A549 (cell line): Measurements from ENCODE around the gene USP22. TPM values are rescaled to one million over a fixed set of nuclear protein-coding genes. Genes with fewer than 3 reads are reported as not detected.

Experiments used
- ATAC-seq, 2 experiments: fragments of 200-7000 bp in 1 of 2; fragments of >200 bp in 1 of 2; cut with Nextera tagmentation in 1 of 2; cut with Tn5 transposase in 1 of 2; 3 replicates each; pipeline versions ENCODE4 v1.8.0 to v1.9.1; 2018 to 2020; ENCODE audit warnings: mild to moderate bottlenecking in 1 of 2, moderate library complexity in 1 of 2
- CTCF ChIA-PET: fragments of 300-600 bp; sonication (Branson Sonifier 250); formaldehyde crosslinking; extraction: SDS; loops from one replicate; lab custom pipeline; 2021; ENCODE audit warnings: antibody characterized with exemption, inconsistent platforms; lab: Yijun Ruan, JAX
- POLR2A ChIA-PET: fragments of 350-600 bp; formaldehyde crosslinking; extraction: SDS; loops from one replicate; lab custom pipeline; 2021; ENCODE audit warnings: antibody characterized with exemption, inconsistent platforms; lab: Yijun Ruan, JAX
- DNase-seq, 2 experiments: peaks; one replicate each; pipeline versions ENCODE4 v3.0.0 to v3.0.0-alpha.2; 2011 to 2016; ENCODE audit warnings: low read depth in 1 of 2, low spot score in 1 of 2
- FAIRE-seq: peaks from 2 replicates; lab custom pipeline; 2011; peaks lifted over from hg19 to GRCh38; lab: Jason Lieb, UNC
- H3K27ac ChIP-seq, 2 experiments: fragments of >200 bp; sonication (Bioruptor Twin); formaldehyde crosslinking; 3 replicates each; pipeline ENCODE4 v1.5.1; 2016 to 2017
- H3K4me1 ChIP-seq: fragments of >200 bp; sonication (Bioruptor Twin); formaldehyde crosslinking; 3 replicates; pipeline ENCODE4 v1.6.1; 2016
- H3K4me2 ChIP-seq: fragments of >200 bp; sonication (Bioruptor Twin); formaldehyde crosslinking; 3 replicates; pipeline ENCODE4 v1.6.1; 2016
- H3K4me3 ChIP-seq: fragments of >200 bp; sonication (Bioruptor Twin); formaldehyde crosslinking; 3 replicates; pipeline ENCODE4 v1.5.1; 2016
- H3K9me3 ChIP-seq: fragments of >200 bp; sonication (Bioruptor Twin); formaldehyde crosslinking; 3 replicates; pipeline ENCODE4 v1.6.1; 2016
- BHLHE40 ChIP-seq: IDR thresholded peaks from 2 replicates; pipeline ENCODE4 v1.6.1; 2012; ENCODE audit warnings: low read depth, low read length, inconsistent platforms
- CBX8 ChIP-seq: fragments of 200-600 bp; sonication (generic); IDR thresholded peaks from 2 replicates; pipeline ENCODE4 v1.6.1; 2016
- CHD4 ChIP-seq: fragments of 200-600 bp; sonication (generic); IDR thresholded peaks from 2 replicates; pipeline ENCODE4 v1.6.1; 2016; ENCODE audit warnings: antibody characterized with exemption, mild to moderate bottlenecking, borderline replicate concordance
- EHF ChIP-seq: fragments of 250-450 bp; sonication (Bioruptor Pico); IDR thresholded peaks from 2 replicates; pipeline ENCODE4 v1.5.0; 2020; ENCODE audit warnings: mild to moderate bottlenecking
- EP300 ChIP-seq, 2 experiments: fragments of >200 bp; sonication (Bioruptor Twin); formaldehyde crosslinking; IDR thresholded peaks; 2 replicates in 1 of 2; 3 replicates in 1 of 2; pipeline ENCODE4 v1.6.1; 2016 to 2017
- ESRRA ChIP-seq: fragments of 150-350 bp; IDR thresholded peaks from 2 replicates; pipeline ENCODE4 v1.6.1; 2014; ENCODE audit warnings: mild to moderate bottlenecking, low read length, borderline replicate concordance
- HEYL ChIP-seq: fragments of 250-450 bp; sonication (Bioruptor Pico); IDR thresholded peaks from 2 replicates; pipeline ENCODE4 v1.8.0; 2021; ENCODE audit warnings: mild to moderate bottlenecking, moderate library complexity
- HOXB13 ChIP-seq: fragments of 250-450 bp; sonication (Bioruptor Pico); IDR thresholded peaks from 2 replicates; pipeline ENCODE4 v1.5.0; 2020; ENCODE audit warnings: low read depth, mild to moderate bottlenecking, moderate library complexity
- KDM5A ChIP-seq: fragments of 200-600 bp; sonication (generic); IDR thresholded peaks from 2 replicates; pipeline ENCODE4 v1.6.1; 2016; ENCODE audit warnings: antibody characterized with exemption, mild to moderate bottlenecking
- MAFK ChIP-seq: fragments of 450-650 bp; IDR thresholded peaks from 2 replicates; pipeline ENCODE4 v1.6.1; 2014; ENCODE audit not compliant: partially characterized antibody
- NPAS2 ChIP-seq: fragments of 250-450 bp; sonication (Bioruptor Pico); IDR thresholded peaks from 2 replicates; pipeline ENCODE4 v1.8.0; 2022; ENCODE audit warnings: mild to moderate bottlenecking, moderate library complexity, borderline replicate concordance
- NR3C1 ChIP-seq: fragments of >200 bp; sonication (Bioruptor Twin); formaldehyde crosslinking; IDR thresholded peaks from 3 replicates; pipeline ENCODE4 v1.6.1; 2017
- POLR2AphosphoS2 ChIP-seq: conservative IDR thresholded peaks from 2 replicates; pipeline ENCODE4 v1.6.1; 2012; ENCODE audit warnings: low read length, improper control_type of control experiment, inconsistent platforms
- TFCP2L1 ChIP-seq: fragments of 250-450 bp; sonication (Bioruptor Pico); IDR thresholded peaks from 2 replicates; pipeline ENCODE4 v1.5.0; 2021; ENCODE audit warnings: mild to moderate bottlenecking
- TP53 ChIP-seq: fragments of 250-450 bp; sonication (Bioruptor Pico); IDR thresholded peaks from 2 replicates; pipeline ENCODE4 v1.5.0; 2021; ENCODE audit warnings: mild to moderate bottlenecking, moderate library complexity
- ZFP36 ChIP-seq: fragments of 450-650 bp; IDR thresholded peaks from 2 replicates; pipeline ENCODE4 v1.6.1; 2014; ENCODE audit warnings: borderline replicate concordance; ENCODE audit not compliant: partially characterized antibody
- WGBS: methylation state at CpG from one replicate; pipeline ENCODE4 v1.1.6; 2017; ENCODE audit errors: missing lambda C conversion rate; 5-methylcytosine and 5-hydroxymethylcytosine counted together
- polyA plus RNA-seq, 4 experiments: library from polyadenylated mRNA; depleted of rRNA in 3 of 4; stranded (reverse); fragments of >200 nt; fragmentation: RNase III in 1 of 4; extraction: RNeasy Plus Mini Kit Qiagen cat#74134 plus additional on column Dnase treatment in 1 of 4; gene quantifications; 2 replicates in 3 of 4; 3 replicates in 1 of 4; pipeline ENCODE4 v1.2.3, GENCODE V29; 2011 to 2017
- TF ChIP-seq, protein P1 (sequence below): fragments of 250-450 bp; sonication (Bioruptor Pico); IDR thresholded peaks from 2 replicates; pipeline ENCODE4 v1.5.0; 2021; ENCODE audit warnings: mild to moderate bottlenecking, moderate library complexity, borderline replicate concordance
- TF ChIP-seq, protein P2 (sequence below): fragments of 250-450 bp; sonication (Bioruptor Pico); IDR thresholded peaks from 2 replicates; pipeline ENCODE4 v1.5.0; 2020; ENCODE audit warnings: low read depth, mild to moderate bottlenecking, moderate library complexity
- TF ChIP-seq, protein P3 (sequence below): fragments of >200 bp; sonication (Bioruptor Twin); formaldehyde crosslinking; IDR thresholded peaks from 3 replicates; pipeline ENCODE4 v1.6.1; 2016

Gene USP22
- polyA plus RNA-seq, 2 of the 4 experiments (the other 2 are of a cell fraction) = 130 to 293 TPM

DNA sequence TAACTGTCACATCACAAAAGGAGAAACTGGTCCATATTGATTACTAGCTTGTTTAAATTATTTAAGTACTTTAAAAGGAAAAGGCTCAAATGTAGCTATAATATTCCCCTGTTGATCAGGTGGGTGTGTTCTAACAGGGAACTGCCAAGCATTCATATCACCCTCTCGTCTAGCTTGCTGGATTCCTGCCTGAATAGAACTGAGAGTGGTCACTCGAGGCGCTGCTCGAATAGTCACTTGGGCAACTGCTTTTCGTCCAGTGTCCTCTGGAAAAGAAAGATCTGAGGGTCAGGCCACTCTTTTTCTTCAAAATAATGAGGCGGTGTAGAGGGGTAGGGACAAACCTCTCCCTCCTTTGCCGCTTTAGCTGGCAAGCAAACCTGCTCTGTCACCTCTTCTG is 36.4 kb upstream of the USP22 start:
- 77% methylated on average over 7 of the region's 7 CpGs for WGBS
- DNase-seq (no peak), ATAC-seq (no peak), FAIRE-seq (peak; percentile 59)
- POLR2A ChIA-PET = no interaction called here
- no peak overlapping the region for H3K4me2 ChIP-seq
- CTCF ChIA-PET = interaction anchor here (0.7 to 1.8 kb wide), 8 partner anchors 10 to 86 kb away, joined by 3 to 7 read pairs (median 4); no protein-coding TSS in a partner anchor
- no peaks in the 10 kb centered on the region for H3K9me3 ChIP-seq
- H3K27ac ChIP-seq = no peak overlapping the region
- no peak for TF ChIP-seq HOXB13 (CRISPR knock-in tag)
- TF ChIP-seq ESRRA = no peak
- TF ChIP-seq NPAS2 (CRISPR knock-in tag) = no peak
- no peak overlapping the region for H3K4me3 ChIP-seq
- no peaks in the 10 kb centered on the region for H3K4me1 ChIP-seq

DNA sequence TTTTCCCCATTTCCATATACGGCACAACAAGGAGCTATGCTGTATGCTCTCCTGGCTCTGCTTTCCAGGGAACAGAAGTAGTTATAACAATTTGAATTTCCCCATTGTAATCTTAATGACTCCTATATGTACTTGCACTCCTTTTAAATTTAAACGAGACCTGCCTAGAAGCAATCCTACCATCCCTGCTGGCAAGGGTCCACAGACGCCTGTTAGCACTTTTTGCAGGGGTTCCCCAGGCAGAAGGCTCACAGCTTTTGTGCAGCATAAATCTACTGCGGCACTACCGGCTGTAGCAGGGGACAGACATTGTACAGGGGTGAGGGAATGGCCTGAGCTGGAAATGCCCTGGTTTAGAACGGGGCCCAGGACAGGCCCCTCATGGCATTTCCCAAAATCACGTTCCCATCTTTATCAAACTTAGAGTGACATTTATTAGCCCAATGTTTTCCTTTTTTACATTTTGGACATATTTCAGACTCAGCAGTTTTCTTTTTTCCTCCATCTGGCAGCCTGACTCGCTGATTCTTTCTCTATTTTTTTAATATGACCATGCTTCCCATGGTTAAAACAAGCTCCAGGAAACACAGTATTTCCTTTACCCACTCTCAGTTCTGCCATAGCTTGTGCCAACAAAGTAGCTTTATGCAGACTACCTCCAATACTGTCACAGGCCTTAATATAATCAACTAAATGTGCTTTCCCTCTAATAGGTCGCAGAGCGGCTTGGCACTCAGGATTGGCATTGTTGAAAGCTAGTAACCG is 35.4 kb upstream of the USP22 start:
- no peak for FAIRE-seq
- no peak overlapping the region for H3K27ac ChIP-seq
- no peak for ATAC-seq
- TF ChIP-seq, protein P1, sequence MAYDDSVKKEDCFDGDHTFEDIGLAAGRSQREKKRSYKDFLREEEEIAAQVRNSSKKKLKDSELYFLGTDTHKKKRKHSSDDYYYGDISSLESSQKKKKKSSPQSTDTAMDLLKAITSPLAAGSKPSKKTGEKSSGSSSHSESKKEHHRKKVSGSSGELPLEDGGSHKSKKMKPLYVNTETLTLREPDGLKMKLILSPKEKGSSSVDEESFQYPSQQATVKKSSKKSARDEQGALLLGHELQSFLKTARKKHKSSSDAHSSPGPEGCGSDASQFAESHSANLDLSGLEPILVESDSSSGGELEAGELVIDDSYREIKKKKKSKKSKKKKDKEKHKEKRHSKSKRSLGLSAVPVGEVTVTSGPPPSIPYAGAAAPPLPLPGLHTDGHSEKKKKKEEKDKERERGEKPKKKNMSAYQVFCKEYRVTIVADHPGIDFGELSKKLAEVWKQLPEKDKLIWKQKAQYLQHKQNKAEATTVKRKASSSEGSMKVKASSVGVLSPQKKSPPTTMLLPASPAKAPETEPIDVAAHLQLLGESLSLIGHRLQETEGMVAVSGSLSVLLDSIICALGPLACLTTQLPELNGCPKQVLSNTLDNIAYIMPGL (CRISPR knock-in tag) = no peak
- peak; percentile 12 for TF ChIP-seq MAFK
- no peak for DNase-seq
- whole genome bisulfite sequencing = 81% methylated on average over 11 of the region's 11 CpGs
- H3K4me2 ChIP-seq = no peak overlapping the region
- CTCF ChIA-PET = interaction anchor here (0.7 to 1.8 kb wide), 9 partner anchors 9 to 435 kb away, joined by 3 to 7 read pairs (median 4); no protein-coding TSS in a partner anchor
- H3K4me1 ChIP-seq = no peaks in the 10 kb centered on the region
- no peak overlapping the region for H3K4me3 ChIP-seq
- H3K9me3 ChIP-seq = no peaks in the 10 kb centered on the region
- POLR2A ChIA-PET = no interaction called here

DNA sequence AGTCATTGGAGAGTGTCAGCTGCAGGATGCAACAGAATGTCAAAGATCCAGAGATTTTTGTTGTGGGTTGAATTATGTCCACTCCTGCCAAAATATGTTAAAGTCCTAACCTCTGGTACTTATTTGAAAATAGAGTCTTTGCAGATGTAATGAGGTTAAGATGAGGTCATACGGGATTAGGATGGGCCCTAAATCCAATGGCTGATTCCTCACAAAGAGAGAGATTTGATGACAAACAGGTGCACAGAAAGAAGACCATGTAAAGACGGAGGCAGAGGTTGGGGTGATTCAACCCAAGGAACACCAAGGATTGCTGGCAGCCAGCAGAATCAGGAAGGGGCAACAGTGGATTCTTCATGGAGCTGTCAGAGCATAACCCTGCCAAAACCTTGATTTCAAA is 34.5 kb upstream of the USP22 start:
- TF ChIP-seq ZFP36 = no peak
- TF ChIP-seq TP53 (CRISPR knock-in tag) = no peak
- no peak for TF ChIP-seq CHD4
- TF ChIP-seq CBX8 = no peak
- no peak for TF ChIP-seq TFCP2L1 (CRISPR knock-in tag)
- no peak for TF ChIP-seq POLR2AphosphoS2
- TF ChIP-seq, protein P2, sequence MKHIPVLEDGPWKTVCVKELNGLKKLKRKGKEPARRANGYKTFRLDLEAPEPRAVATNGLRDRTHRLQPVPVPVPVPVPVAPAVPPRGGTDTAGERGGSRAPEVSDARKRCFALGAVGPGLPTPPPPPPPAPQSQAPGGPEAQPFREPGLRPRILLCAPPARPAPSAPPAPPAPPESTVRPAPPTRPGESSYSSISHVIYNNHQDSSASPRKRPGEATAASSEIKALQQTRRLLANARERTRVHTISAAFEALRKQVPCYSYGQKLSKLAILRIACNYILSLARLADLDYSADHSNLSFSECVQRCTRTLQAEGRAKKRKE (CRISPR knock-in tag) = no peak
- TF ChIP-seq NR3C1 = no peak
- no peak for TF ChIP-seq KDM5A
- no peak for TF ChIP-seq EP300 (IDR thresholded peaks at IDR 0.05)
- WGBS = 59% methylated on average over 2 of the region's 2 CpGs
- Histone ChIP-seq H3K4me1 (no peaks in the 10 kb centered on the region), H3K27ac (no peak overlapping the region), H3K4me2 (no peak overlapping the region), H3K9me3 (no peaks in the 10 kb centered on the region), H3K4me3 (no peak overlapping the region)
- POLR2A ChIA-PET = no interaction called here
- no peak for FAIRE-seq
- CTCF ChIA-PET = interaction anchor here (1.2 to 1.6 kb wide), 2 partner anchors 17 to 436 kb away, joined by 3 to 6 read pairs; no protein-coding TSS in a partner anchor
- no peak for DNase-seq
- ATAC-seq = no peak

DNA sequence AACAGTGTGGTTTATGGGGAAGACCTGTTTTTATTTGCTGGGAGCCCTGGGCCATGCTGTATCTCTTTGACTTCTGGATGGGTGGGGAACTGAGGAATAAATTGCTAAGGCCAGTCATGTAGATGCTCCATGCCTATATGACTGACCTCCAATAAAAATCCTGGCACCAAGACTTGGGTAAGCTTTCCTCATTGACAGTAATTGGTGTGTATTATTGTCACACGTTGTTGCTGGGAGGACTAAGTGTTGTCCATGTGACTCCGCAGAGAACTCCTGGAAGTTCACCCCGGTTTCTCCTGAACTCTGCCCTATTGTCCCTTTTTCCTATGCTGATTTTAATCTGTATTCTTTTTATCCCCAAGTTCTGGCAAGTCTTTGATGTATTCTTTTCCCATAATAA is 33.4 kb upstream of the USP22 start:
- WGBS = 59% methylated on average over 3 of the region's 3 CpGs
- Histone ChIP-seq H3K9me3 (no peaks in the 10 kb centered on the region), H3K4me2 (no peak overlapping the region), H3K4me3 (no peak overlapping the region), H3K4me1 (no peaks in the 10 kb centered on the region), H3K27ac (no peak overlapping the region)
- FAIRE-seq (no peak), ATAC-seq (no peak), DNase-seq (no peak)
- POLR2A ChIA-PET = no interaction called here
- CTCF ChIA-PET = interaction anchor here (0.6 kb wide), 1 partner anchor 88 kb away, joined by 5 read pairs; no protein-coding TSS in a partner anchor
- TF ChIP-seq HEYL (CRISPR knock-in tag) (no peak), EHF (CRISPR knock-in tag) (no peak), BHLHE40 (no peak), KDM5A (no peak)
- TF ChIP-seq, protein P3, sequence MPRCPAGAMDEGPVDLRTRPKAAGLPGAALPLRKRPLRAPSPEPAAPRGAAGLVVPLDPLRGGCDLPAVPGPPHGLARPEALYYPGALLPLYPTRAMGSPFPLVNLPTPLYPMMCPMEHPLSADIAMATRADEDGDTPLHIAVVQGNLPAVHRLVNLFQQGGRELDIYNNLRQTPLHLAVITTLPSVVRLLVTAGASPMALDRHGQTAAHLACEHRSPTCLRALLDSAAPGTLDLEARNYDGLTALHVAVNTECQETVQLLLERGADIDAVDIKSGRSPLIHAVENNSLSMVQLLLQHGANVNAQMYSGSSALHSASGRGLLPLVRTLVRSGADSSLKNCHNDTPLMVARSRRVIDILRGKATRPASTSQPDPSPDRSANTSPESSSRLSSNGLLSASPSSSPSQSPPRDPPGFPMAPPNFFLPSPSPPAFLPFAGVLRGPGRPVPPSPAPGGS = no peak
- TF ChIP-seq, protein P2 (CRISPR knock-in tag) = no peak
- TF ChIP-seq, protein P1 (CRISPR knock-in tag) = no peak
